Activated naive CD4-positive, alpha-beta T cell treated with Interleukin-2 at 50 U/mL for 16 hours (primary cell): ENCODE measurements around the gene TRDMT1.

ENCODE experiments used
- DNase-seq: peaks from one replicate; pipeline ENCODE4 v3.0.0-alpha.2; 2020

Gene TRDMT1

DNA sequence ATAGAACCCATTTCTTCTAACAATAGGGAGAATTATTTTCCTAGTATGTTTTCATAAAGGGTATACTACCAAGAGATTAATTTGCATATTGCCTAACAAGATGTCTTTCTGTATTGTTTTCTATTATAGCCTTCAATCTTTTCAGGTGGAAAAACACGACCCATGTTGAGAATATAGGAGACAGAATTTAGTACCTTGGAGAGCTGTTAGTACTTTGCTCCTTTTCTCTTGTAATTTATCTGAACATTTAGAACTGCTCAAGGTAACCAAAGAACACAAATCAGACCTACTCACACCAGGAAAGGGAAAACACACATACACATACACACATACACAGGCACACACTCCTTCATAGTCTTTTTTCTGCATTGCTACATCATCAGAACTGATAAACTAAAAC, 7.8 kb upstream of the TRDMT1 start:
- no peak for DNase-seq

GRCh38 chr10:17208476-17208875, 7.0 kb upstream of the TRDMT1 start:
- no peak for DNase-seq

- peak; percentile 44 for DNase-seq
Observed at GRCh38 chr10:17206210-17206709, 4.8 kb upstream of the TRDMT1 start.

- no peak for DNase-seq
Observed at GRCh38 chr10:17203416-17203815, 1.9 kb upstream of the TRDMT1 start.

DNA sequence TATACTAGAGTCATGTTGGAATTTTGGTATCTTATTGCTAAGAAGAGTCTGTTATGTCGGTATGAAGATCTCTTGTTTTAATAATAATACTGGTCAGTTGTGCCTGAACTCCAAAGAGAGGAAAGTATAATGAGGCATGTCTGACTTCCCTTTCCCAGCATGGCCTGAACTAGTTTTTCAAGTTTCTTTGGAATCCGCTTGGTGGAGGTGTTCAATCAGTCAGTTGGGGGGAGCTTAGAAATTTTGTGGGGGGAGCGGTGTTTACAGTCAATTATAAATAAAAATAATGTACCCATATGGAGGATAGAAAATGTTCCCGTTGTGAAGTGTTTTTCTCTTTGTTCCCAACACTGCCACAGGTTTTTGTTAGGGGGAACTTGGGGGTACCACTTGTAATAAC, 1.5 kb upstream of the TRDMT1 start:
- DNase-seq = no peak

DNA sequence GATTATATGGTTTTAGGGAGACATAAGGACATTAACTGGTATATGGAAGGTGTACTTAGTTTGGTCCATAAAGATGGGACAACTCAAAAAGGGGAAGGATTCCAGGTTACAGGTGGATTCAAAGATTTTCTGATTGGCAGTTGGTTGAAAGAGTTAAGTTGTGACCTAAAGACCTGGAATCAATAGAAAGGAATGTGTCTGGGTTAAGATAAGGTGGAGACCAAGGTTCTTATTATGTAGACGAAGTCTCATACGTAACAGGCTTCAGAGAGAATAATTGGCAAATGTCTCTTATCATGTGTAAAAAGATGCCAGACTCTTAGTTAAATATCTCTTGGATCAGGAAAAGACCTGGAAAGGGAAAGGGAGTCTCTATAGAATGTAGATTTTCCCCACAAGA, 1.0 kb upstream of the TRDMT1 start:
- no peak for DNase-seq

DNA sequence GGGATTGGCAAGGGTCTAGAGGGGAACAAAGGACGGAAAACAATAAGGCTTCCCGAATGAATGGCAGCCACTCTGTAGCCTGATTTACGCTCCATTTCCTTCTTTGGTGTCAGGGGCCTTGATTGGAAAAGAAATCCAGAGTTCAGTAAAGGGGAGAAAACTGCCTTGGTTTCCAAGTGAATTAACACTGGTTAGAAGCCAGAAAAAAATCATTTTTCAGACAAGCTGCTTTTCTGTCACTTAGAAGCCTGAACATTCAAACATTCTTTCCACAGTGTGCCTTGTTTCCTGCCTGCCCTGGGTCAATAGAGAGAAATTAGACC, 283 bp upstream of the TRDMT1 start:
- DNase-seq = no peak

DNA sequence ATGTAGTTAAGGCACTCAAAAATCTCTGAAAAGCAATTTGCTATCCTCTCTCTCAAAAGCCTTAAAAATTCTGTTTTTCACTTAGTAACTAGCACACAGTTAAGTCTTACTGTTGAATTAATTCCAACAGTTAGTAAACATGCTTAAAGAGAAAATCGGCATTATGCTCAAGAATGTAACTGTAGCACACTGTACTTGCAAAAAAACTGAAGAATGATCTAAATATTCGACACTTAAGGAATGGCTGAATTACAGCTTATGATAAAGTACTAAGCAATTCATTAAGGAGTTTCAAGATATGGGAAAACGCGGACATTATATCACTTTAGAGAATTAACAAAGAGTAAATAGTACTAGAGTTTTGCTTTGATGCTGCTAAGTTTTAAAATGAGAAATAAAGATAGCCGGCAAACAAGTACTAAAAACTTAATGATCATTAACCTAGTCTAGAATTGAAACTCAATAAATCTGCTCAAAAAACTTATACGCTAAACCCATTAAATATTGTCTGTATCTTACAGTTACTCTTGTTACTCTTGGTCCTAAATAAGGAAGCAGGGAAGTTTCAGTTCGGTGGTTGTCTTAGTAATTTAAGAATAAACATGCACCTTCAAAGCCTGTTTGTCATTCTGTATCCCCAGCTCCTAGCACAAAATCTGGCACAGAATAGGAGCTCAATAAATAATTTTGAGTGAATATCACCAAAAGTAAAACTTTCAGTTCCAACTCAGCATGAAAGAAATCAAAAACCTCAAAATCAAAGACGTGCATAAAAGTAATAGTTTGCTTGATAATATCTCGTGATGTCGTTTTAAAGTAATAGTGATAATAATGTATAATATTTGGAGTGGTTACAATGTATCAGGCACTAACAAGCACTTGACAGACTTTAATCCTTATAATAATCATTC, 1.2 kb downstream of the TRDMT1 start:
- no peak for DNase-seq

DNA sequence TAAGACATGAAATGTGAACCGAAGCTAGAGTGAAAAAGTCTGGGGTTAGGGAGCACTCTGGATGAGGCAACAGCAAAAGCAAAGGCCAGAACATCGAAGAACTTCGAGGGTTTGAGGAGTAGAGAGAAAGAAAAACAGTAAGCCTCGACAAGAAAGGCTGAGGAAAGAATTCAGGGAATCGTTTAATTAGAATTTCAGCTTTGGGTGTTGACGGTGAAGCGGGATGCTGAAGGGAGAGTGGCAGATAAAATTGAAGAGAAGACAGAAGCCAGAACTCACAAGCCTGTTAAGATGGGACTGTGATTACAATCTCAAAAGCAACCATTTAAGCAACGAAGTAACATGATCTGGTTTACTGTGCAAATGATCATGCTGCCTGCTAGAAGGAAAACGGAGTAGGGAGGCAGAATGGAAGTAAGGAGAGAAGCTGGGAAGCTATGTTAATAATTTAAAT, 2.1 kb downstream of the TRDMT1 start:
- no peak for DNase-seq

- no peak for DNase-seq
Observed at GRCh38 chr10:17196573-17196972, 4.9 kb downstream of the TRDMT1 start.

GRCh38 chr10:17196045-17196444, 5.4 kb downstream of the TRDMT1 start:
- no peak for DNase-seq

- DNase-seq = no peak
Observed at GRCh38 chr10:17195083-17195482, 6.4 kb downstream of the TRDMT1 start.

- DNase-seq = no peak
Observed at GRCh38 chr10:17190602-17191001, 10.9 kb downstream of the TRDMT1 start.

DNA sequence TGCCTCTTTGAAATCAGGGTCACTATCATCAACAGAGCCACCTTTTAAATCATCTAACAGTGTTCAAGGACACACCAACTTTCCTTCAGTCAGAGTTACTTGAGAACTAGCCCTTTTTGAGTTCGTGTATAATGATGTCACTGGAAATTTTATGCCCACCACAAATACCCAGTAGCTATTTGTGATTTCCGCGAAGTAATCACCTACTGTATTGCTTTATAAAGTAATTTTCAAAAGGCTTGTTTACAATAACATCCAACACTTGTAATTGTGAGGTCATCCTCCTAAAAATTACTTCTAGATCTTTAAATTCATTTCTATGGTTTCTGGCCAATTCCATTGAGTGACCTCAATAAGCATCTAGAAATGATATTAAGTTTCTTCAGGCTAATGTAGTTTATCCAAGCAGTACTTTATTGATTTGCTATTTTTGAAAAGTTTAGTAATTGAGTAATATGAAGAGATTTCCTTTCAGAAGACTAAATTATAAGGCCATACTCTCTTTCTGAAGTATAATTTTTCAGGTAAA, 12.8 kb downstream of the TRDMT1 start:
- no peak for DNase-seq

GRCh38 chr10:17185873-17186272, 15.6 kb downstream of the TRDMT1 start:
- no peak for DNase-seq

DNA sequence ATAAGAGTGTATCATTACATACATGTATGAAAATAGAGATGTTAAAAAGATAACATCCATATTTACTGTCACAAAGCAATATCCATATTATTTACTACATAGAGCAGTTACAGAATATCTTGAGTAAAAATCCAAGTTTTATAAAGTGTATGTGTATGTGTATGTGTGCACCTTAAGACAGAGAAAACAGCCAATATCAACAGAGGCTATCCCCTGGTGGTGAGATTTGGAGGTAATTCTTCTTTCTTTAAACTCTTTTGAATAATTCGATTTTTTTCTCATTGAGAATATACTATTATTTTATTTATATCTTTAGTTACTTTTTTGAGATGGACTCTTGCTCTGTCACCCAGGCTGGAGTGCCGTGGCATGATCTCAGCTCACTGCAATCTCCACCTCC, 18.4 kb downstream of the TRDMT1 start:
- DNase-seq = no peak

- DNase-seq = no peak
Observed at GRCh38 chr10:17181751-17182150, 19.7 kb downstream of the TRDMT1 start.

GRCh38 chr10:17181110-17181509, 20.4 kb downstream of the TRDMT1 start:
- no peak for DNase-seq

DNA sequence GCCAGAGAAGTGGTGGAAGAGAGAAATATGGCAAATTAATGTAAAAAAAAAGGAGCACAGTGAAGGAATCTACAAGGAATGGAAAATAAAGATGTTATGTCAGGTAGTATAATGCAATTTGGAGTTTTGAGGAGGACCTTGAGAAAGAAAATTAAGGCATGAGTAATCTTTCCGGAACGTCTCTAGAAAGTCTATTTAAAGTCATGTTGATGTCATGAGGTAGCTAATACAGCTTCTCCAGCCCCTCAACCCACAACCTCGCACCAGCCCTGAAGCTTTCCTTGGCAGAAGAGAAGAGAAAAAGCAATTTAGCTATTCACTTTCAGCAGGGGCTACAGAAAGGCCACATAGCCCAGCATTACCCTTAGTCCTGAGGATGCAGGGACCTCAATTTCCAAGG, 22.5 kb downstream of the TRDMT1 start:
- no peak for DNase-seq

DNA sequence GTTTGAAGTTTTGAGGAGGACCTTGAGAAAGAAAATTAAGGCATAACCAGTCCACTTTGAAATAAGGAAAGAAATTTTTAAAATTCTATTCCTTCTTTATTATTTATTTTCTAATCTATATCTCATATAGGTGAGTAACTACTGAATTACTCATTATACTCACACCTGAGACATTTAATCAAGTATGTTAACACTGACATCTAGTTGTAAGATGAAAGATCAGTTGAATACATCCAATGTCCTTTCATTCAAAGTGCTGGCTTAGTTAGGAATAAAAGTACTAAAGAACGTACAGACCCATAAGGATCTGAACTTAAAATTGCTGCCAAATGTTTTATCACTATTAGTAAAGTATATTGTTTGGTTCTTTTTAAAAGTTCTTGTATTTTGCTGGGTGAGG, 23.5 kb downstream of the TRDMT1 start:
- no peak for DNase-seq

DNA sequence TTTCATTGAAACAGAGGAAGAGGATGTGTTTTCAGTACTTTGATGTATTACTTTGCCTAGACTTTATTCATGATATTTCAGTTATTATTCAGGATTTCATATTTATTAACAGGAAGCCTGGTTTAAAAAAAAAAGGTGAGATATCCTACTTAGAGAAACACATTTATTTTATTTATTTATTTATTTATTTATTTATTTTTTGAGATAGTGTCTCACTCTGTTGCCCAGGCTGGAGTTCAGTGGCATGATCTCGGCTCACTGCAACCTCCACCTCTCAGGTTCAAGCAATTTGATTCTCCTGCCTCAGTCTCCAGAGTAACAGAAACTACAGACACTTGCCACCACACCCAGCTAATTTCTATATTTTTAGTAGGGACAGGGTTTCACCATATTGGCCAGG, 24.5 kb downstream of the TRDMT1 start:
- DNase-seq = no peak

DNA sequence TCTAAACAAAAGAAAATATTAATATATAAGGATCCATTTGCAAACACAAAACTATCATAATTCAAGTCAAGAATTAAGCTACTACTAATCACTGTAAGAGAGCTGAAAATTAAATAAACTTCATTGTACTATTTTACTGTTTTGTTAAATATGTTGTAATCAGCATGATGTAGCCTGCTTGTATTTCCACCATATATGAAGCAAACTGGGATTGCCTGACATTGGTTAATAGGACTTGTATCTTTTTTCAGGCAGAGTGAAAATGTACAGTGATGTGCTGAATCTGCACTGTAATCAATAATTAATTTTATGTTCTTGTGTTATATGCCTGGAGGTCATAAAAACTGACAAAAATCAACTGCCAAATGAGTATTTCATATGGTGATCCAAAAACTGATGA, 25.4 kb downstream of the TRDMT1 start:
- DNase-seq = no peak

DNA sequence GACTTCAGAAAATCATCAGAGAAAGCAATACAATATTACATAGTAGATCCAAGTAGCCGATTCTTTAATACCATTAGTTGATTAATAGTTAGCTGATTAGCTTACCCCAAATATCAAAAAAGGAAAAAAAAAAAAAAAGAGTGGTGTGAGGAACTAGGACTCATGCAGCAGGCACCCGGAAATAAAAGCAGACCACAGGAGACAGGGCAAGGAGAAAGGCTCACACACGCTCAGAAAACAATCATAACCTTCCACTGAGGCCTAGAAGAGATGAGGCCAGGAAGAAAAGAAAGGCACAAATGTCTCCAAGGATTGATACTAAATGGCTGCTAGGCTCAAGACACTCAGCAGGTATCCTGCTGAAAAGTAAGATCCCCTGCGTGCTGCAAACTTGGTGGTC, 25.9 kb downstream of the TRDMT1 start:
- DNase-seq = no peak

GRCh38 chr10:17174626-17175025, 26.8 kb downstream of the TRDMT1 start:
- no peak for DNase-seq

GRCh38 chr10:17171141-17171641, 30.3 kb downstream of the TRDMT1 start:
- DNase-seq = no peak
